Endothelial cell of hepatic sinusoid (primary cell): ENCODE data around the gene FMO3.

Source experiments
- in situ Hi-C: cut with HindIII; loops from 2 replicates; pipeline ENCODE4 v1.10.0; 2017; ENCODE audit warnings: low sequenced_read_pairs

The FMO3 gene

GRCh38 chr1:171155484-171155883 is 64.8 kb downstream of the FMO3 start:
- in situ Hi-C loops, result no loop called here

DNA sequence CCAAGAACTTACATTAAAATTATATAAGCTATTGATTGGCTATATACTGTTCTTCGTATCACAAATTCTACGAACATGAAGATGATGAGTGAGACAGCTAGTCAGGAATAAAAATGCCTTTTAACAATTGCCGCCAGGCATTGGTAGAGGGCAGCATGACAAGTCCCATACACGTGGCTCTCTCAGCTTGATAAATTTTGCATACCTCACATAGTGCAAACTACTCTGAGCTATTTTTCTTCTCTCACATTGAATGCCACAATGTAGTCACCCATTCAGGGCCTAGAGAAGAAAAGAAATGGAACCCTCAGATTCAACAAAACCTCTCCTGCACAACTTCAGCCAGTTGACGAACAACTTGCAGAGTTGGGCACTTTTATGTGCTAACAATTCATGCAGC is 67.4 kb downstream of the FMO3 start:
- in situ Hi-C loops, result no loop called here

DNA sequence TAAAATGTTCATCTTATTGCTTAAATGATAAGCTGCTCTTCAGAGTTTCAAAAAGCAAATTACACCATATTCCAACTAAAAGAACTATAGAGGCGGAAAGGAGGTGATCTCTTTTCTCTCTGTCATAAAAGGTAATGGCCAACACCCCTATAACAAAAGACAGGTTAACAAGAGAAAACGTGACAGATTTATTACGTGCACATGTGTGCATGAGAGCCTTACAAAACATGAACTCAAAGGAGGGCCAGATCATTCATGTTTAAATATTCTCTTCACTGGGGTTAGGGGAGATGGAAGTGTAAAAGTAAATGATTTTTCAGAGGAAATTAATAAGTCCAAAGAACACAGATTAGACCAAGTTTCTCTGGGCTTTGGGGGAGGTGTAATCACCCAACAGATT is 67.8 kb downstream of the FMO3 start:
- in situ Hi-C loops, result no loop called here

GRCh38 chr1:171159148-171159547 is 68.4 kb downstream of the FMO3 start:
- in situ Hi-C loops, result no loop called here

DNA sequence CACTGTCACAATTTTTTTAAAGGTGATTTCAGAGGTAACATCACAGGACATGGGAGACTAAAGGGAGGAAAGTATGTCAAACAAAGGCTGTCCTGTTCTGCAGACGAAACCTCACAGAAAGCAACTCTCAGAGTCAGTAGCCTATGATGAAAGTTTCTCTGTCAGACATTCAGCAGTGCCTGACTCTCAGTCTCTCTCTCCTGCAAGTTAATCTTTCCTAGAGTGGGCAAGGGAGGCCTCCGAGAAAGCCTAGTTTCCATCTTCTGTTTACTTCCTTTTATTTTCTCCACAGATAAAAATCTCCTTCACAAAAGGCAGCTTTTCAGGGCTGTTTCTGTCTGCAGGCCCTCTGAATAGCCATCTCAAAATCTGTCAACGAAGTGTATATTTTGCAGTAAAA is 69.5 kb downstream of the FMO3 start:
- in situ Hi-C loops, result no loop called here

- in situ Hi-C loops, result no loop called here
These were observed 70.1 kb downstream of the FMO3 start for GRCh38 chr1:171160639-171161354.

- in situ Hi-C loops, result no loop called here
These were observed 70.7 kb downstream of the FMO3 start for GRCh38 chr1:171161431-171161830.

DNA sequence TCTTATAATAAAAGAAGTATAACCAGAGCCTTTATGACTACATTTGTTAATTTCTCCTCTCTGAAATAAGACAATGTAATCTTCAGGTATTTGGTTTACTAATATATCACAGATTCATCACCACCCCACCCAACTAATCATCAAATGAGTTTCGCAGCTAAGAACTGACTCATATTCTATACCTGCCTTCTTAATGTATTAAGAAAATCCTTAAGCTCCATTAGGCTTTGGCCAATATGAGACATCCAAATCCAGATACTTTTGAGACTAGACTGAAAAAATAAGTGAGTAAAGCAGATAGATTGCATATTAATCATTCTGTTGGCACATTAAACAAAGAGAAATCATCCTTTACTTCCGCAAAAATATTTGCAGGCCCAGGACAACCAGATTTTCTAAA is 75.7 kb downstream of the FMO3 start:
- in situ Hi-C loops, result no loop called here
